SHP77 treated with DMSO at 0.1 percent for 48 hours (cell line): ENCODE data around the gene SLIT3.
"Not testable (repeated sequence)": the region's sequence is repeated elsewhere in the genome, so short reads cannot be mapped to it uniquely, and the experiment has no call there.

Experiments used
- DNase-seq: peaks from one replicate; lab custom pipeline; 2025; lab: John Stamatoyannopoulos, UW

SLIT3 gene

DNA sequence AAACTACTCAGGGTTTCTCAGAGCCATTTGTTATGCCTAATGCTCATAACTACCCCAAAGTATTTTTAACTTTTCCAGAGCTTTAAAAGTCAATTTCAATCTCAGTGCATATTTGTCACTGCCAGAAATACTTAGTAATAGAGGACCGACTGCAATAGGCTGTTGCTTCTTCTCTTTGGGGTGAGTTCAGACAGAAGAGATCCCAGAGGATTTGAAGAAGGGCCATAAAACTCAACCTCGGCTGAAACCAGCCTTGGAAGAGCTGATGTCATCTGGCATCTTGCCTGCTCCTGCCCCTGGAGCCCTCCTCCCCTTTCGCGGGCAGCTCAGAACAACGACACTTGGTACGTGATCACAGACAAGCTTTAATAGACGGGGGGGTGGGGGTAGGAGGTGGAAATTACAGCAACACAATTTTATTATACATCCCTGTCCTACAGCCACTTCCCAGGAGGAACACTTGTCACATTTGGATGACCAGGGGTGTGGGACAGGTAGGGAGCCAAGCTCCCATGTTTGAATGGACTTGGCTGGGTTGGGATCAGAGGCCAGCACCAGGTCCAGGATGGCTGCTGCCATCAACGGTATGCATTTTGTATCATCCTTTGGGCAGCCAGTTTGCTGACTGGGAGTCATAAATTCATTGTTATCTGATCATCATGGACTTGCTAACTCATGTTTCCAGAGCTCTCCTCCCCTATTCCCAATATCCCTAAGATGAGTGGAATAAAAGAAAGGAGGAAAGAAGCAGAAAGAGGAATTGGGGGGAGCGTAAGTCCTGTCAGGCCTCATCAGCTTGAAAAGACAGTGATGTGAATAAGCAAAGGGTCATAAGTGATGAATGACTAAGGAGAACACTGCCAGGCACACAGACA is 535.2 kb downstream of the SLIT3 start:
- DNase-seq: no peak

DNA sequence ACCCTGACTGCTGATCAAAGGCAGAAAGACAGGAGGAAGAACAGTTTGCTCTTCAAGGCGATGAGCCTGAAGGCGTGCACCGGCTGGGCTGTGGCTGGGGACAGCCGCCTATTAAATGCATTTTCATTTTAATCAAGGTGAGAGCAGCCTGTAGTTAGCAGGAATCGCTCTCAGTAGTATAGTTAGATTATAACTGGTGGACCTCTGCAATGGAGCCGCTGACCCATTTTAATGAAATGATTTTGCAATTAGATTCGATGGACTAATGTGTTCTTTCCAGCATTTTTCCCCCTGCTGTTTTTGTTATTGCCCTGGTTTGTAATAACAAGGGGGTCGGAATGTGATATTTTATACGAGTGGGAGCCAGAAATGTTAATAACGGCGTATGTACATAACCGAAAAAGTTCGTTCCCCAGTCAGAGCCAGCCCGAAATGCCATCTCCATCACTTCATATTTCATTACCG is 535.8 kb downstream of the SLIT3 start:
- no peak for DNase-seq

DNA sequence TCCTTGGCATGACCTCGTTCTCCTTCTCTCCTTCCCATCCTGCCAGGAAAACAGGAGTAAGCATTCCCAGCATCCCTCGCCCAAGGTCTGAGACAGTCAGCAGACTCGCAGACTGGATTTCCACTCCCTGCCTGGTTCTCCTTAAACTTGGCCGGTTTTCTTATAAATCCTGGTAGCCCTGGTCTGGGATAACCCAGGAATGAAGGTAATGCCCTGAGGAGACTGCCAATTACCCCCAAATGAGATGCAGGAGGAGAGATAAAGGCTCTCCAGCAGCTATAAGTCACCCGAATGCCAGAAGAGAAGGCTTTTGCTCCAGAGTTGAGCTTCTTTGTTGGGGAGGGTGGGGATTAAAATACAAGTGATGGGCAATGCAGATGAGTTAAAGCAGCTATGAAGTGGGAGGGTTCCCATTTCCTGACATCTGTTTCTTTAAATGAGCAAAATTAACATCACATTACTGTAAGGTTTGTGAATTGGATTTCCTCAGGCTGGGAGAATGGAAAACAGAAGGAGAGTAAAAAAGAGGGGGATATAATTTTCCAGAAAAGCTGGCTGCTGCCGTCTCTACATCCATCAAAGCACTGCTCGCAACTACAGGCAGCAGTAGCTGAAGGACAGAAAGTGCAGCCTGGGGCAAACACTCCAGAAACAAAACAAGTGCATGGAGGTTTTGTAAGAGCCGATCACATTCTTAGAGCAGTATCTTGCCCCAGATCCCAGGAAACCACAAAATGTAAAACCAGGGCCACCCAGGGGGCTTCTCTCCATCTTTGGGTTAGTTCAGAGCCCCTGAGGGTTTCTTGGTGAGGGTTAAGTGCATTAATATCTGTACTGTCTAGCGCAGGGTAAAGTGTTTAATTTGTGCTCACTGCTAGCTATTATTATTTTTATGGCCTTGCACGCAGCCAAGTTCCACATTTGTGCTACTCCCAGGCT is 544.2 kb downstream of the SLIT3 start:
- DNase-seq: no peak

DNA sequence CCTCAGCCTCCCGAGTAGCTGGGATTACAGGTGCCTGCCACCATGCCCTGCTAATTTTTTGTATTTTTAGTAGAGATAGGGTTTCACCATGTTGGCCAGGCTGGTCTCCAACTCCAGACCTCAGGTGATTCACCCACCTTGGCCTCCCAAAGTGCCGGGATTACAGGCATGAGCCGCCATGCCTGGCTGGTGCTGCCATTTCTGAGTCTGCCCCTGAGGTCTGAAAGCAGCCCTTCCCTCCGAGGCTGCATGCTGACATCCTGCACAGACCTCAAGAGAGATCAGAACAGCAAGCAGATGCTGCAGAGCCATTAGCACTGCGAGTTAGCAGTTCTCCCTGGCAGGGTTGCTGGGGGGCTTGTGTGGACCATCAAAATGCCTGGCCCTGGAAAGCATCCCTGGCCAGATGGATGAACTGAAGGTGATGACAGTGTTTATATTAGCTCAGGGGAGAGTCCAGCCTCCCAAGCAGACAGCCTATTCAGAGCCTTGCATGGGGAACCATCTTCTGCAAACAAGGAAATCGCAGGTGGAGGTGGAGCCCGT is 545.3 kb downstream of the SLIT3 start:
- no peak for DNase-seq

DNA sequence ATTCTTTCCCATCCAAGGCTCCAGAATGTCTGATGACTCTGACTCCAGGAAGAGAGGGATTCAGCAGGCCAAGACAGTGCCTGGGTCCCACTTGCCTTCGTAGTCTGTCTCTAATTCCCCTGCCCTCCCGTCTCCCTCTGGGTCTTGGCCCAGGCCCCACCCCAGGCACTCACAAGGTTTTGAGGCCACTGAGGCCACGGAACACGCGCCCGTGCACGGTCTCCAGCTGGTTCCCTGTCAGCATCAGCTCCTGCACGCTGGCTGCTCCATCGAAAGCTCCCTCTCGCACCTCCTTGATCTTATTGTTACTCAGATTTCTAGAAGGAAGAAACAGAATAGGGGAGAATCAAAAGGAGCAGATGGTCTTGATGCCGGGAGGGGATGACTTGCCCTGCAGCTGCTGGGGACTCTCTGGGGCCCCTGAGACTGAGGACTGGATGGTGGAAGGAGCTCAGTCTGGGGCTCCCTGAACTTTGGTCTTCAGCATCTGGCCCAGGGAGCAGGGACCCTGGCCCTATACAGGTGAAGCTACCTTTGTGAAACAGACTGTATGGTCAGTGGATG is 547.2 kb downstream of the SLIT3 start:
- no peak for DNase-seq

DNA sequence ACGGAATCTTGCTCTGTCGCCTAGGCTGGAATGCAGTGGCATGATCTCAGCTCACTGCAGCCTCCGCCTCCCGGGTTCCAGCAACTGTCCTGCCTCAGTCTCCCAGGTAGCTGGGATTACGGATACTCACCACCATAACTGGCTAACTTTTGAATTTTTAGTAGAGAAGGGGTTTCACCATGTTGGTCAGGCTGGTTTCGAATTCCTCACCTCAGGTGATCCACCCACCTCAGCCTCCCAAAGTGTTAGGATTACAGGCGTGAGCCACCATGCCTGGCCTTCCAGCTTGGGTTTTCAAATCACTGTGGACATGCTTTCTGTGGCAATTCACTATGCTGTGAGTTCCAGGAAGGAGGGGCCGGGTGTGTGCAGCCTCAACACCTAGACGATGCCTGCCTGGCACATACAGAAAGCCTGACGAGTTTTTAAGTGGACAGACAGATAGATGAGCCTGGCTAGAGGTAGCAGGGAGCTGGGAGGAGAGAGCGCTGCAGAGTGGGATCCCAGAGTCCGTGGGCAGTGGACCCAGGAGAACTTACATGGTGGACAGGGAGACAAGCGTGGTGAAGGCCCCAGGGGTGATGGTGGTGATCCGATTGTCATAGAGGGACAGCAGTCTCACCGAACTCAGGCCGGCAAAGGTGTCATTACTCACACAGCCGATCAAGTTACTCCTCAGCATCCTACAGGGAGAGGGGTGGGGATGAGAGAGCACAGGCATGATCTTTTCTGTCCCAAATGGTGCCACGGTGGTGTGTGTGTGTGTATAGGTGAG is 548.3 kb downstream of the SLIT3 start:
- DNase-seq: no peak

DNA sequence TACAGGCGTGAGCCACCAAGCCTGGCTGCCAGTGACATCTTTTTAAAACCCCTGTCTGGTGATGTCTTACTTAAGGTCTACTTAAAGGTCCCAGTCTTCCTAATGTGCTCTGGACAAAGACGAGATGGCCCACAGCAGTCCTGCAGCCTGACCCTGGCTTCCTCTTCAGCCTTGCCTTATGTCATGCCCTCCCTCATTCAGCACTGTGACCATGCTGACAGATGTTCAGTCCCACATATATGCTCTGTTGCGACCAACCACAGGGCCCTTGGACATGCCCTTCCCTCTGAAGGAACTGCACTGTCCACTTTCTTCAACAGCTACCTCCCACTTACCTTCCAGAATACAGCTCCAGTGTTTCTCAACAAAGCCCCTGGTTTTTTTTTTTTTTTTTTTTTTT is 548.9 kb downstream of the SLIT3 start:
- no peak for DNase-seq

DNA sequence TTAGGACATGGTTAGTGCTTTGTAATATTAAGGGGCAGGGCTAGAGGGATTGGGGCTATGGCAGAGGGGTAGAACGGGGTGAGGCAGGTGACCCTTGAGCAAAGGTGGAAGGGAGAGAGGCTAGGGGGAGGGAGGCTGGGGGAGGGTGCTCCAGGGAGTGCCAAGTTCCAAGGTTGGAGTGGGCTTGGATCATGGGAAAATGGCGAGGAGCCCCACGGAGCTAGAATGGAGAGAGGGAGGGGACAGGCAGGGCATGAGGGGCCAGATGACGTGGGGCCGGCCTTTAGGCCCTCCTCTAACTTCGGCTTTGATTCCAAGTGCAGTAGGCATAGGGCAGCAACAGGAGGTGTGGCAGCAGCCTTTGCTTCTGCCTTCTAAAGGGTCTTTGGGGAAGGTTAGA is 550.0 kb downstream of the SLIT3 start:
- DNase-seq: no peak

DNA sequence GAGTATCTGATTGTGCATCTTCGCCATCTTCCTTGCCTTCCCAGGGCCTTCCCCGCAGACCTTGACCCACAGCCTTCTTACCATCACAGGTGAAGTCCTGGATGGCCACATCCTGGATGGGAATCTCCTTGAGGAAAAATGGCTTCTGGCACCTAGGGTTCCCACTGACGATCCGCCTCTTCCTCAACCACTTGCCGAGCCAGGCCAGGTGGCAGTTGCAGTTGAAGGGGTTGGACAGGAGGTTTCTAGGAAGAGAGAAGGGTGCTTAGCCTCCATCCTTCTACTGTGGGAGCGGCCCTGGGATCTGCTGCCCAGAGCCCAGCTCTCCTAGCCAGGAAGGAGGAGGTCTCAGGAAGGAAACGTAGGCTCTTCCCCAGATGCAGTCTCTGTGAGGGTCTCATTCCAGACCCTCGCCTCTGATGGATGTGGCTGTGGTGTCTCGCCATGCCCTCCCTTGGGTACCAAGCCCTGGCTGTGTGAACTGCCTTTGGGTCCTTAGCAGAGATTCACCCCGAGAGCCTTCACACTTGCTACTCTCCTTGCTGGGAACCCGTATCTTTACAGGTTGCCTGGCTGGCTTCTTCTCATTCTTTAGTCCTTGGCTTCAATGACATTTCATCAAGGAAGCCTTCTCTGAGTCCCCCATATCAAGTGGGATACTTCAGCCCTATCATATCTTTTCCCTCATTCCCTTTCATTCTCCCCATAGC is 551.4 kb downstream of the SLIT3 start:
- DNase-seq: no peak

DNA sequence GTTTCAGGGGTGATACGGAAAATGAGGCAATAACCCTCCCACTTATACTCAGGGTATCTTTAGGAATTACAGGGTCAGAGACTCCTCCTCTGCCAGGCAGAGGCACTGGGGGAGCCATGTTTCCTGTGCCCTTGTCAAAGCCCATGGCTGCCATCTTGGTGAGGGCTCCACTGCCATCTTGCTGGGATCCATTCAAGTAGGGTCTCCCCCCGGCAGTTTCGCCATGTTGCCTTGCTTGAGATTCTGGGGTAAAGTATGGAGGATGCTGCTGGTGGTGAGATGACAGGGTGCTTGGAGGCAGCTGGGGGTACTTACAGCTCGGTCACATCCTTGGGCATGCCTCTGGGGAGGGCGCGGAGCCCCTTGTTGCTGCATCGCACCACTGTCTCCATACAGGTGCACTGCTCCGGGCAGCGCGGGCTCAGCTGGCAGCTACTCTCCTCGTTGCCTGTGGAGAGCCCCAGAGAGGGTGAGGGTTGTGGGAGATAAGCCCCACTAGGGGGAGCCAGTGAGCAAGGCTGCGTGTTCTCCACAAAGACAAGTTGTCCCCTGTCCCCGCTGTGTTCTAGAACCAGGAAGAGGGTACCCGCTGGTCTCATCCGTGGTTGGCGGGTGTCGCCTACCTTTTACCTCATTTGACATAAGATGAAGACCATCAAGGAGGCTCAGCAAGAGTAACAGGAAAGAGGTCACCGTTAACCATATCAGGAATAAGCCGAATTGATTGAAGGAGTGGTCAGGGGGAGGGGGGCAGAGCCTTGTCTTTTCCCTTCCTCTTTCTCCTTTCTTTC is 552.8 kb downstream of the SLIT3 start:
- no peak for DNase-seq

DNA sequence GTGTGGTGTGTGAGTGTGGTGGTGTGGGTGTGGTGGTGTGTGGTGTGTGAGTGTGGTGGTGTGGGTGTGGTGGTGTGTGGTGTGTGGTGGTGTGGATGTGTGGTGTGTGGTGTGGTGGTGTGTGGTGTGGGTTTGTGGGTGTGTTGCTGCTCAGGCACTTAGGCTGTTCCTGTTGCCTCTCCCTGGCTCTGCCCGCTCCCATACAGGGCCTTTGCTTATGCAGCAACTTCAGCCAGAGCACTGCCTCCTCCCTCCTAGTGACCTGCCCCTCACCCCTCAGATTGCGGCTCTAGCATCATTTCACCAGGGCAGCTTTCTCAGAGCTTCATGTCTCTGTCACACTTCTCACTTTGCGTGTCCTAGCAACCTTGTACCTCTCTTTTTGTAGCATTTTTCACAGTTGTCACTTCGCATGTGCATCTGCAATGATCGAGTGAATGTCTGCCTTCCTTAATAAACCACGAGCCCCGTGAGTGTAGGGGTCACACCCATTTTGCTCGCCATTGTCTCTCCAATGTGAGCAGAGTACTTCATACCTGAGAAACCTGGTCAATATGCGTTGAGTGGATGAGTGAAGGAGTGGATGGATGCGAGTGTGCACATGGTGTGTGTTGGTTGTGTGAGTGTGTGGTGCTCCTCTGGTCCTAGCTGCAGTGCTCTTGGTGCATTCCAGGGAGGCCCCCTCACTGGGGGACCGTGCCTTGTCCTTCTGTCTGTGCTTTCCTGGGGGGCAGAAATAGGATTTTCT is 553.9 kb downstream of the SLIT3 start:
- DNase-seq: no peak

DNA sequence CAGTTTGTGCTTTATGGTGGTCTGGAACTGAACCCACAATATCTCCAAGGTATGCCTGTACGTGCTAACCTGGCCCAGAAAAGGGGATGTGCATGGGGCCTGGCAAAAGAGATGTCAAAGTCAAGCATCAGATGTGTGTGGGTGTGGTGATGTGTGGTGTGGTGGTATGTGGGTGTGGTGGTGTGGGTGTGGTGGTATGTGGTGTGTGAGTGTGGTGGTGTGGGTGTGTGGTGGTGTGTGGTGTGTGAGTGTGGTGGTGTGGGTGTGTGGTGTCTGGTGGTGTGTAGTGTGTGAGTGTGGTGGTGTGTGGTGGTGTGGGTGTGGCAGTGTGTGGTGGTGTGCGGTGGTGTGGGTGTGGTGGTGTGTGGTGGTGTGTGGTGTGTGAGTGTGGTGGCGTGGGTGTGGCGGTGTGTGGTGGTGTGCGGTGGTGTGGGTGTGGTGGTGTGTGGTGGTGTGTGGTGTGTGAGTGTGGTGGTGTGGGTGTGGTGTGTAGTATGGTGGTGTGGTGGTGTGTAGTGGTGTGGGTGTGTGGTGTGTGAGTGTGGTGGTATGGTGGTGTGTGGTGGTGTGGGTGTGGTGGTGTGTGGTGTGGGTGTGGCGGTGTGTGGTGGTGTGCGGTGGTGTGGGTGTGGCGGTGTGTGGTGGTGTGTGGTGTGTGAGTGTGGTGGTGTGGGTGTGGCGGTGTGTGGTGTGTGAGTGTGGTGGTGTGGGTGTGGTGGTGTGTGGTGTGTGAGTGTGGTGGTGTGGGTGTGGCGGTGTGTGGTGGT is 554.6 kb downstream of the SLIT3 start:
- not testable (repeated sequence) for DNase-seq

DNA sequence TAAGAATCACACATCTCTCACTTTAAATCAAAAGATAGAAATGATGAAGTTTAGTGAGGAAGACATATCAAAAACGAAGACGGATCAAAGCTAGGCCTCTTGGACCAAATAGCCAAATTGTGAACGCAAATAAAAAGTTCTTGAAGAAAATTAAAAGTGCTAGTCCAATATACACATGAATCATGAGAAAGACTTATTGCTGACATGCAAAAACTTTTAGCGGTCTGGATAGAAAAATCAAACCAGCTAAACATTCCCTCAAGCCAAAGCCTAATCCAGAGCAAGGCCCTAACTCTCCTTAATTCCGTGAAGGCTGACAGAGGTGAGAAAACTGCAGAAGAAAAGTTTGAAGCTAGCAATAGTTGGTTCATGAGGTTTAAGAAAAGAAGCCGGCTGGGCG is 557.3 kb downstream of the SLIT3 start:
- DNase-seq: no peak

DNA sequence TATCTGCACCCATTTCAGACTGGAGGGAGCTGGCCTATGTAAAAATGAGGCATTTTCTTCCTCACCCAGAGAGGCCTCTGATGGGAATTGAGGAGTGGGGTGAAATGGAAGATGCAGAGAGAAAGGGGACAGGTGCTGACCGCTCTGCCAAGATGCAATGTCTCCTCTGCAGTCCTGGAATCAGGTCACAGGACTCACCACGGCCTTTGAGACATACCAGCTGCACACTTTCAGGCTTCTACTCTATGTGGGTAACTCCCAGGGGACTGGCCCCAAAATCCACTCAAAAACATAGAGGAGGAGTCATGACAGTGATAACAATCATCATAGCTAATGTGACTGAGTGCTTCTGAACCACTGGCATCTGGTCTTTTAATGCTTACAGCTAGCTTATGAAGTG is 558.6 kb downstream of the SLIT3 start:
- DNase-seq: not testable (repeated sequence)

DNA sequence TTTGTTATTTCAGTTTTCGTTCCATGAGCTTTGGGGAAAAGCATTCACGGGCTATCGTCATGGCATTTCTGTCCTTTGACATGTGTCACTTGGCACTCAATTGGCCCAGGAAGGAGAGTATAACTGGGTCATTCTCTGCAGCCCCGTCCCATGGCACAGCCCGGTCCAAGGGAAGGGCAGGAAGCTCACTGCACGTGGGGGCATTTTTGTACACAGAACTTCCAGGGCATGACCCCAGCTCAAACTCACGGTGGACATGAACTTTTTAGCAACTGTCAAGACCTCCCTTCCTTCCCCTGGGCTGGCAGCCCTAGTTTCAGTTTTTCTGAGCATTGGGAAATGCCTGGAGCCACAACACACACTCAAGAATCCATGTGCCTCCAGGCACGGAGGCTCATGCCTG is 560.1 kb downstream of the SLIT3 start:
- DNase-seq: no peak

DNA sequence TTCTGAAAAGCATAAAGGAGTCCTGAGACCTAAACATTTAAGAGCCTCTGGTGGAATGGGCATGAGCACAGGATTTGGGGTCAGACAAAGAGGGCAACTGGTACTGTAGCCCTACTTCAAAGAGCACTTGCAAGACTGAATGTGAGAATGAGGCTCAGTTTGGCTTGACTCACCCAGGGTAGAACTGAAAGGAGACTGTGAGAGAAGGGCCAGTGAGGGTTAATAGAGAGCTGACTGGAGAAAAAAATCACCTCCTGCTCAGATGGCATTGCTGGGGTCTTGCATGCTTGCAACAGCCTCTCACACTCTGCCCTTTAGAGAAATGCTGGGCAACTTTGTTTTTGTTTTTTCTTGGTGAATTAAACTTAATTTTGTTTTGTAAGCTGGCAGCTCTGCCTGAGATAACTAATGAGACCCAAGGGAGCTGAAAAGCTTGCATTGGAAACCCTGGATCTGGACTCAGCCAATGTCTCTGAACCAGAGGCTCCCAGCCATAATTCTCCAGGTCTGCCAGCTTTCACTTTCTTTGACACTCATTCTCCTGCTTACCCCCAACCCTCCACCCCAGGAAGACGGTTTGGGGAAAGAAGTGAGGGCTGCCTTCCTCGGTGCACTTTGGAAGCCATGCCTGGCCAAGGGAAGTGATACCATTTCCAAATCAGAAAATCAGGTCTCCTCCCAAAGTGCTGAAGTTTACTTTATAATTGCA is 560.7 kb downstream of the SLIT3 start:
- DNase-seq: no peak

DNA sequence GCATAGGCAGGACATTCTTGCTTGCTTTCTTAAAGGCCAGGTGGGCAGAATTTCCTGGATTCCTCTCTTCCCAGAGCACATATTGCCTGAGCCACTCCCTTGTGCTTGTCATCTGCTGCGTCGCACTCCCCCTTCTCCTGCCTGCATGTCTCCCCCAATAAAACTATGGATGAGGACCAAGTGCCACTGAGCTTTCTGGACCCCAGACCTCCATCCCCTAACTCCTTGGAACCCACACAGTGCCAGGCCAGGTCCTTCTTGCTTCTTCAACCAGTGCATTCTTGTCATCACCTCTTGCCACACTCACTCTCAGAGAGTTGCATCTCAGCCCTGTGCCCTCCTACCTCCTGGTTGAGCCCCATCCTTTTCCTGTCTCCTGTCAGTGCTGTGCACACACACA is 563.9 kb downstream of the SLIT3 start:
- no peak for DNase-seq

DNA sequence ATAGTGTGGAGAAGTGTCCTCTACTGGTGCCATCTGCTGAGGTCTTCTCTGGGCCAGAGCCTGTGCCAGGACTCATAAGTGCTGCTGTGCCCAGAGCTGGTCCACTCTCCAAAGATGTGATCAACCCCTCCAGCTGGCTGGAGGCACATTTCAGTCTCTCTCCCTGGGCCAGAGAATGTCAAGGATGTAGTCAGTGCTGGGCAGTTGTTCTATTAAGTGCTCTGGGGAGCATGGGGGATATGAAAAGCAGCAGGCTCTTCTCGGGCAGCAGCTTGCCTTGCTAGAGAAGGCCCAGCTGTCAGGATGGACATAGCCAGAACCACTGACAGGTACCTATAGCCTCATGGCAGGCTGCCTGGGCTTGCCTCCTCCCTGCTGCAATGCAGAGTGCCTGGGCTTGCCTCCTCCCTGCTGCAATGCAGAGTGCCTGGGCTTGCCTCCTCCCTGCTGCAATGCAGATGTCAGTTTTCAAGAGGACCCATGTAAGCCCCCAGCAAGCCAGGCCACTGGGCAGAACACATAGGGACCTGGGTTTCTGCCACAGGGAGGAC is 564.6 kb downstream of the SLIT3 start:
- no peak for DNase-seq
